Liver (tissue), 9 donors: ENCODE measurements around the gene PPP1R13B. TPM values are rescaled to one million over a fixed set of nuclear protein-coding genes. Genes with fewer than 3 reads are reported as not detected.

Source experiments
- DNase-seq: peaks from one replicate; pipeline ENCODE4 v3.0.0-alpha.2; 2017; ENCODE audit warnings: low spot score
- H3K27ac ChIP-seq, 2 donors: one replicate each; pipeline ENCODE4 v1.7.0; 2013; ENCODE audit warnings: inconsistent platforms in 2 of 2, low read length in 2 of 2, control low read depth in 1 of 2, low read depth in 1 of 2, mild to moderate bottlenecking in 1 of 2
- H3K27me3 ChIP-seq, 4 donors: one replicate each; pipeline versions ENCODE4 v1.6.1 to v1.7.0; 2013; ENCODE audit warnings: low read length in 3 of 4, inconsistent platforms in 1 of 4, mild to moderate bottlenecking in 1 of 4, moderate library complexity in 1 of 4; ENCODE audit not compliant: control insufficient read depth in 4 of 4, insufficient read depth in 4 of 4
- H3K36me3 ChIP-seq, 4 donors: one replicate each; pipeline versions ENCODE4 v1.6.1 to v1.7.0; 2013; ENCODE audit warnings: low read length in 3 of 4, mild to moderate bottlenecking in 3 of 4, low read depth in 1 of 4, moderate library complexity in 1 of 4; ENCODE audit not compliant: control insufficient read depth in 4 of 4, insufficient read depth in 3 of 4
- H3K4me1 ChIP-seq, 4 donors: one replicate each; pipeline versions ENCODE4 v1.6.1 to v1.7.0; 2013; ENCODE audit warnings: low read length in 3 of 4, mild to moderate bottlenecking in 3 of 4, moderate library complexity in 1 of 4; ENCODE audit not compliant: control insufficient read depth in 4 of 4, insufficient read depth in 4 of 4
- H3K4me3 ChIP-seq, 3 donors: one replicate each; pipeline versions ENCODE4 v1.6.1 to v1.7.0; 2013; ENCODE audit warnings: low read length in 3 of 3, control low read depth in 1 of 3, low read depth in 1 of 3, mild to moderate bottlenecking in 1 of 3
- H3K9ac ChIP-seq, 2 donors: one replicate each; pipeline ENCODE4 v1.7.0; 2013; ENCODE audit warnings: low read length in 2 of 2, mild to moderate bottlenecking in 2 of 2, moderate library complexity in 2 of 2, control low read depth in 1 of 2, low read depth in 1 of 2
- H3K9me3 ChIP-seq, 4 donors: one replicate each; pipeline versions ENCODE4 v1.6.1 to v1.7.0; 2013; ENCODE audit warnings: low read length in 3 of 4; ENCODE audit not compliant: control insufficient read depth in 4 of 4
- ATF3 ChIP-seq: IDR thresholded peaks from 2 replicates; pipeline ENCODE4 v1.6.1; 2016; ENCODE audit warnings: antibody characterized with exemption
- EGR1 ChIP-seq, 2 donors: IDR thresholded peaks; 2 replicates each; pipeline ENCODE4 v1.6.1; 2016 to 2018; ENCODE audit warnings: antibody characterized with exemption in 2 of 2, low read depth in 2 of 2
- FOXA1 ChIP-seq: IDR thresholded peaks from 2 replicates; pipeline ENCODE4 v1.6.1; 2016; ENCODE audit warnings: antibody characterized with exemption
- FOXA2 ChIP-seq: IDR thresholded peaks from 2 replicates; pipeline ENCODE4 v1.6.1; 2016; ENCODE audit warnings: antibody characterized with exemption
- GABPA ChIP-seq, 2 donors: IDR thresholded peaks in 1 of 2; conservative IDR thresholded peaks in 1 of 2; 2 replicates each; pipeline ENCODE4 v1.6.1; 2016; ENCODE audit warnings: antibody characterized with exemption in 2 of 2, mild to moderate bottlenecking in 1 of 2, moderate library complexity in 1 of 2
- HNF4A ChIP-seq, 2 donors: conservative IDR thresholded peaks; 2 replicates each; pipeline ENCODE4 v1.6.1; 2016; ENCODE audit warnings: antibody characterized with exemption in 2 of 2, mild to moderate bottlenecking in 2 of 2
- HNF4G ChIP-seq: IDR thresholded peaks from 2 replicates; pipeline ENCODE4 v1.6.1; 2016; ENCODE audit warnings: antibody characterized with exemption
- JUND ChIP-seq, 2 donors: IDR thresholded peaks; 2 replicates each; pipeline ENCODE4 v1.6.1; 2016; ENCODE audit warnings: antibody characterized with exemption in 2 of 2
- MAX ChIP-seq: IDR thresholded peaks from 2 replicates; pipeline ENCODE4 v1.6.1; 2016; ENCODE audit warnings: antibody characterized with exemption
- NR2F2 ChIP-seq: IDR thresholded peaks from 2 replicates; pipeline ENCODE4 v1.6.1; 2016; ENCODE audit warnings: antibody characterized with exemption
- RAD21 ChIP-seq, 2 donors: IDR thresholded peaks; 2 replicates each; pipeline ENCODE4 v1.6.1; 2016; ENCODE audit warnings: antibody characterized with exemption in 2 of 2, mild to moderate bottlenecking in 2 of 2
- RXRA ChIP-seq, 2 donors: IDR thresholded peaks; 2 replicates each; pipeline ENCODE4 v1.6.1; 2017 to 2018; ENCODE audit warnings: antibody characterized with exemption in 2 of 2, mild to moderate bottlenecking in 1 of 2
- SP1 ChIP-seq: IDR thresholded peaks from 2 replicates; pipeline ENCODE4 v1.6.1; 2018; ENCODE audit warnings: antibody characterized with exemption, mild to moderate bottlenecking
- TAF1 ChIP-seq: conservative IDR thresholded peaks from 2 replicates; pipeline ENCODE4 v1.6.1; 2016; ENCODE audit warnings: antibody characterized with exemption, mild to moderate bottlenecking
- YY1 ChIP-seq: IDR thresholded peaks from 2 replicates; pipeline ENCODE4 v1.6.1; 2016; ENCODE audit warnings: antibody characterized with exemption, mild to moderate bottlenecking
- WGBS: extraction: QIAGEN DNeasy Blood & Tissue Kit; methylation state at CpG from one replicate; pipeline ENCODE4 v1.1.7; 2013; 5-methylcytosine and 5-hydroxymethylcytosine counted together
- polyA plus RNA-seq, 2 donors: library from polyadenylated mRNA; stranded (reverse) in 1 of 2; unstranded in 1 of 2; fragments of 200-250 nt in 1 of 2; fragments of >200 nt in 1 of 2; fragmentation: Nextera tagmentation in 1 of 2; extraction: Ambion mirVana in 1 of 2; gene quantifications; one replicate each; pipeline versions ENCODE4 v1.2.1 to v1.2.3, GENCODE V29; 2013 to 2015
- total RNA-seq, 2 donors: library from RNA; depleted of rRNA; stranded (reverse); fragments of >200 nt; gene quantifications; one replicate each; pipeline ENCODE4 v1.2.3, GENCODE V29; 2014
- TF ChIP-seq, protein P1 (sequence below): IDR thresholded peaks from 2 replicates; pipeline ENCODE4 v1.6.1; 2016; ENCODE audit warnings: antibody characterized with exemption
- TF ChIP-seq, protein P2 (sequence below): IDR thresholded peaks from 2 replicates; pipeline ENCODE4 v1.6.1; 2016; ENCODE audit warnings: antibody characterized with exemption, mild to moderate bottlenecking
- donor health status: healthy.
- donor health status: healthy.
- donor health status: healthy.
- donor health status: healthy.
- donor health status: healthy.

The PPP1R13B gene
- total and polyA plus RNA-seq, 4 donors: 3.2 to 15.1 (median 5.1) TPM

- TF ChIP-seq GABPA (IDR thresholded peaks at IDR 0.05 in 1 of 2, conservative IDR thresholded peaks at IDR 0.05 in 1 of 2): no peak
- no peak for TF ChIP-seq FOXA1
- no peak for TF ChIP-seq NR2F2
Observed at GRCh38 chr14:103697206-103697602, 150.2 kb downstream of the PPP1R13B start (continued).

- 60% methylated on average over 17 of the region's 17 CpGs for WGBS
- Histone ChIP-seq H3K4me1 (peaks cover 3 to 22% (median 12%) of the 10 kb centered on the region in 4 donors), H3K4me3 (no peak overlapping the region), H3K9ac (no peak overlapping the region), H3K27me3 (no peaks in the 10 kb centered on the region), H3K36me3 (peaks cover 19 to 27% (median 22%) of the 10 kb centered on the region in 4 donors), H3K9me3 (no peaks in the 10 kb centered on the region), H3K27ac (no peak overlapping the region)
- TF ChIP-seq TAF1 (no peak), NR2F2 (peak; percentile 75), JUND (IDR thresholded peaks at IDR 0.05) (no peak), ATF3 (no peak), MAX (no peak)
- TF ChIP-seq, protein P1, sequence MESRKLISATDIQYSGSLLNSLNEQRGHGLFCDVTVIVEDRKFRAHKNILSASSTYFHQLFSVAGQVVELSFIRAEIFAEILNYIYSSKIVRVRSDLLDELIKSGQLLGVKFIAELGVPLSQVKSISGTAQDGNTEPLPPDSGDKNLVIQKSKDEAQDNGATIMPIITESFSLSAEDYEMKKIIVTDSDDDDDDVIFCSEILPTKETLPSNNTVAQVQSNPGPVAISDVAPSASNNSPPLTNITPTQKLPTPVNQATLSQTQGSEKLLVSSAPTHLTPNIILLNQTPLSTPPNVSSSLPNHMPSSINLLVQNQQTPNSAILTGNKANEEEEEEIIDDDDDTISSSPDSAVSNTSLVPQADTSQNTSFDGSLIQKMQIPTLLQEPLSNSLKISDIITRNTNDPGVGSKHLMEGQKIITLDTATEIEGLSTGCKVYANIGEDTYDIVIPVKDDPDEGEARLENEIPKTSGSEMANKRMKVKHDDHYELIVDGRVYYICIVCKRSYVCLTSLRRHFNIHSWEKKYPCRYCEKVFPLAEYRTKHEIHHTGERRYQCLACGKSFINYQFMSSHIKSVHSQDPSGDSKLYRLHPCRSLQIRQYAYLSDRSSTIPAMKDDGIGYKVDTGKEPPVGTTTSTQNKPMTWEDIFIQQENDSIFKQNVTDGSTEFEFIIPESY: no peak
- TF ChIP-seq, protein P2, sequence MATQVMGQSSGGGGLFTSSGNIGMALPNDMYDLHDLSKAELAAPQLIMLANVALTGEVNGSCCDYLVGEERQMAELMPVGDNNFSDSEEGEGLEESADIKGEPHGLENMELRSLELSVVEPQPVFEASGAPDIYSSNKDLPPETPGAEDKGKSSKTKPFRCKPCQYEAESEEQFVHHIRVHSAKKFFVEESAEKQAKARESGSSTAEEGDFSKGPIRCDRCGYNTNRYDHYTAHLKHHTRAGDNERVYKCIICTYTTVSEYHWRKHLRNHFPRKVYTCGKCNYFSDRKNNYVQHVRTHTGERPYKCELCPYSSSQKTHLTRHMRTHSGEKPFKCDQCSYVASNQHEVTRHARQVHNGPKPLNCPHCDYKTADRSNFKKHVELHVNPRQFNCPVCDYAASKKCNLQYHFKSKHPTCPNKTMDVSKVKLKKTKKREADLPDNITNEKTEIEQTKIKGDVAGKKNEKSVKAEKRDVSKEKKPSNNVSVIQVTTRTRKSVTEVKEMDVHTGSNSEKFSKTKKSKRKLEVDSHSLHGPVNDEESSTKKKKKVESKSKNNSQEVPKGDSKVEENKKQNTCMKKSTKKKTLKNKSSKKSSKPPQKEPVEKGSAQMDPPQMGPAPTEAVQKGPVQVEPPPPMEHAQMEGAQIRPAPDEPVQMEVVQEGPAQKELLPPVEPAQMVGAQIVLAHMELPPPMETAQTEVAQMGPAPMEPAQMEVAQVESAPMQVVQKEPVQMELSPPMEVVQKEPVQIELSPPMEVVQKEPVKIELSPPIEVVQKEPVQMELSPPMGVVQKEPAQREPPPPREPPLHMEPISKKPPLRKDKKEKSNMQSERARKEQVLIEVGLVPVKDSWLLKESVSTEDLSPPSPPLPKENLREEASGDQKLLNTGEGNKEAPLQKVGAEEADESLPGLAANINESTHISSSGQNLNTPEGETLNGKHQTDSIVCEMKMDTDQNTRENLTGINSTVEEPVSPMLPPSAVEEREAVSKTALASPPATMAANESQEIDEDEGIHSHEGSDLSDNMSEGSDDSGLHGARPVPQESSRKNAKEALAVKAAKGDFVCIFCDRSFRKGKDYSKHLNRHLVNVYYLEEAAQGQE: no peak
- DNase-seq: no peak
Observed at GRCh38 chr14:103696466-103697071, 150.8 kb downstream of the PPP1R13B start.

GRCh38 chr14:103696070-103696402, 151.3 kb downstream of the PPP1R13B start:
- Histone ChIP-seq H3K36me3 (peaks cover 19 to 27% (median 22%) of the 10 kb centered on the region in 4 donors), H3K27ac (no peak overlapping the region), H3K4me1 (peaks cover 3 to 18% (median 10%) of the 10 kb centered on the region in 4 donors), H3K4me3 (no peak overlapping the region), H3K9ac (no peak overlapping the region), H3K9me3 (no peaks in the 10 kb centered on the region), H3K27me3 (no peaks in the 10 kb centered on the region)
- 84% methylated on average over 12 of the region's 13 CpGs for WGBS
- TF ChIP-seq RXRA (IDR thresholded peaks at IDR 0.05): no peak
- no peak for TF ChIP-seq YY1
- TF ChIP-seq, protein P2: no peak
- no peak for TF ChIP-seq ATF3
- TF ChIP-seq JUND (IDR thresholded peaks at IDR 0.05): no peak
- no peak for TF ChIP-seq TAF1
- TF ChIP-seq RAD21 (IDR thresholded peaks at IDR 0.05): no peak
- TF ChIP-seq GABPA (IDR thresholded peaks at IDR 0.05 in 1 of 2, conservative IDR thresholded peaks at IDR 0.05 in 1 of 2): no peak
- TF ChIP-seq EGR1 (IDR thresholded peaks at IDR 0.05; ENCODE audit: low read depth in 2 of 2): no peak
- TF ChIP-seq, protein P1: no peak
- no peak for TF ChIP-seq FOXA1
- no peak for TF ChIP-seq HNF4G
- no peak for TF ChIP-seq MAX
- no peak for TF ChIP-seq SP1
- TF ChIP-seq HNF4A (conservative IDR thresholded peaks at IDR 0.05): no peak
- TF ChIP-seq FOXA2: no peak
- no peak for DNase-seq
